Body of pancreas (tissue), 4 donors: Measurements from ENCODE around the gene UROS. TPM values are rescaled to one million over a fixed set of nuclear protein-coding genes. Genes with fewer than 3 reads are reported as not detected.

Source experiments
- ATAC-seq: fragments of 150-250 bp; one replicate; pipeline ENCODE4 v1.9.1; 2016
- DNase-seq, 4 donors: peaks; one replicate each; pipeline ENCODE4 v3.0.0-alpha.2; 2019
- H3K27ac ChIP-seq, 4 donors: fragments of 200-600 bp; sonication (generic); 1 replicate in 3 of 4; 2 replicates in 1 of 4; pipeline versions ENCODE4 v1.5.1 to v1.6.1; 2016 to 2019; ENCODE audit warnings: mild to moderate bottlenecking in 1 of 4, mixed read lengths in 1 of 4, moderate library complexity in 1 of 4
- H3K27me3 ChIP-seq, 2 donors: fragments of 200-600 bp; sonication (generic); one replicate each; pipeline ENCODE4 v1.6.0; 2016; ENCODE audit warnings: mild to moderate bottlenecking in 1 of 2
- H3K36me3 ChIP-seq, 2 donors: fragments of 200-600 bp; sonication (generic); replicated peaks in 1 of 2; 2 replicates each; pipeline ENCODE4 v1.5.1; 2016; ENCODE audit warnings: low read depth in 2 of 2; ENCODE audit not compliant: insufficient read depth in 1 of 2
- H3K4me1 ChIP-seq: fragments of 200-600 bp; sonication (generic); one replicate; pipeline ENCODE4 v1.6.0; 2016
- H3K4me3 ChIP-seq, 2 donors: fragments of 200-600 bp; sonication (generic); 1 replicate in 1 of 2; 2 replicates in 1 of 2; pipeline ENCODE4 v1.5.1; 2016 to 2019
- H3K9me3 ChIP-seq, 3 donors: fragments of 200-600 bp; sonication (generic); 1 replicate in 2 of 3; 2 replicates in 1 of 3; pipeline ENCODE4 v1.5.1; 2016
- POLR2A ChIP-seq, 3 donors: fragments of 450-650 bp; IDR thresholded peaks; one replicate each; pipeline ENCODE4 v1.6.1; 2016; ENCODE audit warnings: antibody characterized with exemption in 3 of 3, mild to moderate bottlenecking in 2 of 3
- WGBS, 2 donors: methylation state at CpG; one replicate each; pipeline ENCODE4 v1.1.5; 2017; 5-methylcytosine and 5-hydroxymethylcytosine counted together
- intact Hi-C: fragments of 100-400 bp; cut with DNase I; formaldehyde crosslinking; loops from one replicate; pipeline ENCODE4 v1.15.1; 2023
- total RNA-seq, 2 donors: library from RNA; depleted of rRNA; stranded (reverse); fragments of >200 nt; gene quantifications; one replicate each; pipeline ENCODE4 v1.1.0, GENCODE V29; 2016
- TF ChIP-seq, protein P1 (sequence below), 7 experiments: fragments of 450-650 bp in 4 of 7; fragments of 200-600 bp in 3 of 7; sonication (generic) in 3 of 7; IDR thresholded peaks; one replicate each; pipeline ENCODE4 v1.5.1; 2016 to 2019; ENCODE audit warnings: antibody characterized with exemption in 7 of 7

The UROS gene
- total RNA-seq, 2 donors from 2014 or later = 15.8 to 31.4 TPM

DNA sequence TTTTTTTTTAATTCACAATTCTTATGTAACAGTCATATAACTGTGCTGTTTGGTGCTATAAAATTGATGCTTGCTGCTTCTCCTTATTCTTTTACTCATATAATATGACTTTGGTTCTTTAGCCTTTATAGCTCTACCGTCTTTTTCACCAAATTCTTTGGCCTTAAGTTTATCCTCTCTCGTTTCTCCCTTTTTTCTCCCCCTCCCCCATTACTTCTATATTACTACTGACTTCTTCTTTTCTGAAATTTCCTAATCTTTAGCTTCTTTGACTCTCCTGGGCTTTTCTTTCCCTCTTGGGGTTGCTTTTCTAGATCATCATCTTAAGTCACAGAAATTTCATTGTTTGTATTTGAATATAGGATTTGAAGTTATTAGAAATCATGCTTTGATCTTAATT is 4.1 kb upstream of the UROS start:
- H3K4me3 ChIP-seq = no peak overlapping the region
- peaks cover 31% of the 10 kb centered on the region for H3K4me1 ChIP-seq
- WGBS, 2 donors = 86 to 87% methylated on average over 2 of the region's 2 CpGs
- peaks cover 0 to 14% of the 10 kb centered on the region in 2 donors for H3K36me3 ChIP-seq
- H3K27me3 ChIP-seq = no peaks in the 10 kb centered on the region
- no peak for DNase-seq
- H3K9me3 ChIP-seq = no peaks in the 10 kb centered on the region
- intact Hi-C loops = no loop called here
- TF ChIP-seq, protein P1, sequence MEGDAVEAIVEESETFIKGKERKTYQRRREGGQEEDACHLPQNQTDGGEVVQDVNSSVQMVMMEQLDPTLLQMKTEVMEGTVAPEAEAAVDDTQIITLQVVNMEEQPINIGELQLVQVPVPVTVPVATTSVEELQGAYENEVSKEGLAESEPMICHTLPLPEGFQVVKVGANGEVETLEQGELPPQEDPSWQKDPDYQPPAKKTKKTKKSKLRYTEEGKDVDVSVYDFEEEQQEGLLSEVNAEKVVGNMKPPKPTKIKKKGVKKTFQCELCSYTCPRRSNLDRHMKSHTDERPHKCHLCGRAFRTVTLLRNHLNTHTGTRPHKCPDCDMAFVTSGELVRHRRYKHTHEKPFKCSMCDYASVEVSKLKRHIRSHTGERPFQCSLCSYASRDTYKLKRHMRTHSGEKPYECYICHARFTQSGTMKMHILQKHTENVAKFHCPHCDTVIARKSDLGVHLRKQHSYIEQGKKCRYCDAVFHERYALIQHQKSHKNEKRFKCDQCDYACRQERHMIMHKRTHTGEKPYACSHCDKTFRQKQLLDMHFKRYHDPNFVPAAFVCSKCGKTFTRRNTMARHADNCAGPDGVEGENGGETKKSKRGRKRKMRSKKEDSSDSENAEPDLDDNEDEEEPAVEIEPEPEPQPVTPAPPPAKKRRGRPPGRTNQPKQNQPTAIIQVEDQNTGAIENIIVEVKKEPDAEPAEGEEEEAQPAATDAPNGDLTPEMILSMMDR (IDR thresholded peaks at IDR 0.05) = no peak
- no peak for TF ChIP-seq POLR2A (IDR thresholded peaks at IDR 0.05)
- ATAC-seq = no peak
- no peak overlapping the region for H3K27ac ChIP-seq

DNA sequence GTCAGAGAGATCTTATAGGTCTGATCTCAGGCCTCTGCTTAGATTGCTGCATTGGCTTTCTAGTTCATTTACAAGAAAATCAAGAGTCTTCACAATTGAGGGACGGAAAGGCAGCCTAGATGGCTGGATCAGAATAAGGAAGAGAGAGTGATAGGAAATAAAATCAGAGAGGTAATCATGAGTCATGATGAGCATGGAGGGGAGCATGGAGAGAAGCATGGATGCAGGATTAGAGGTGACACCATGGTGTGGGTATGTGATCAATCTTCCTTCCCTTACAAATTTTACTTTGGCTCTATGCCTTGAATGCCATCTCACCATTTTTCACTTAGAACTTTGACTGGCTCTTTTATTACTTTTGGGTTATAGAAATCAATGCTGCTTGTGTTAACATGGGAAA is 1.7 kb upstream of the UROS start:
- Histone ChIP-seq H3K9me3 (no peaks in the 10 kb centered on the region), H3K27me3 (no peaks in the 10 kb centered on the region), H3K27ac (peak overlapping the region in 1 of 4 donors; percentile 14), H3K4me3 (no peak overlapping the region), H3K4me1 (peaks cover 39% of the 10 kb centered on the region), H3K36me3 (peaks cover 0 to 6% of the 10 kb centered on the region in 2 donors)
- TF ChIP-seq, protein P1 (IDR thresholded peaks at IDR 0.05) = no peak
- no peak for TF ChIP-seq POLR2A (IDR thresholded peaks at IDR 0.05)
- no peak for DNase-seq
- intact Hi-C loops = no loop called here
- 35 to 58% methylated on average over 1 of the region's 1 CpG for WGBS, 2 donors
- ATAC-seq = no peak

DNA sequence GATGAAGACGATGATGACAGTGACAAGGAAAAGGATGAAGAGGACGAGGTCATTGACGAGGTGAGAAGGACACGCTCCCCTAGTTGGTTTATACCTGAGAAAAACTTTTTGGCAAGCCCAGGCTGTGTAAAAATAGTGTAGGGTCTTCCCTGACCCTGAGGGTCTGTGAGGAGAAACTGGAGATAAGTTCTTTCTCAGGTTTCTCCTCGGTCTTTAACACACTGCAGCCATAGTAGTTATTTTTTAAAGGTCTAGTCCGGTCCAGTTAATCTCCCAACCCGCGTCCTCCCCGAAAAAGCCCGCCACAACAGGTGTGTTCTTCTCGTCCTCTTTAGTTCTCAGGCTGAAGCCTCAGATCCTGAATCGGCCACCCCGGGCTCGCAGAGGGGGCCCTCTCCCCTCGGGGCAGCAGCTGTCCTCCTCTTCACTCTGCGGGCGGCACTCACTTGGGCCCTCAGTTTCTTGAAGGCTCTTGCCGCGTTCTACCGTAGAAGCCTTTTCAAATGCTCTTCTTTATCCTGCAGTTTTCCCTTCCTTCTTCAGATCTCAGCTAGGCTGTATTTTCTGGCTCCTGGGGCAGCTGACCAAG is 699 bp upstream of the UROS start:
- peak in 1 of 4 donors; percentile 13 for DNase-seq
- WGBS, 2 donors = 0 to 1% methylated on average over 20 of the region's 20 CpGs
- Histone ChIP-seq H3K4me1 (peaks cover 39% of the 10 kb centered on the region), H3K9me3 (no peaks in the 10 kb centered on the region), H3K27me3 (no peaks in the 10 kb centered on the region), H3K36me3 (peaks cover 0 to 4% of the 10 kb centered on the region in 2 donors), H3K27ac (peak overlapping the region; percentile 81 to 92 (median 88)), H3K4me3 (peak overlapping the region; percentile 40 to 99)
- no peak for TF ChIP-seq POLR2A (IDR thresholded peaks at IDR 0.05)
- TF ChIP-seq, protein P1 (IDR thresholded peaks at IDR 0.05) = no peak
- intact Hi-C loops = no loop called here
- no peak for ATAC-seq

DNA sequence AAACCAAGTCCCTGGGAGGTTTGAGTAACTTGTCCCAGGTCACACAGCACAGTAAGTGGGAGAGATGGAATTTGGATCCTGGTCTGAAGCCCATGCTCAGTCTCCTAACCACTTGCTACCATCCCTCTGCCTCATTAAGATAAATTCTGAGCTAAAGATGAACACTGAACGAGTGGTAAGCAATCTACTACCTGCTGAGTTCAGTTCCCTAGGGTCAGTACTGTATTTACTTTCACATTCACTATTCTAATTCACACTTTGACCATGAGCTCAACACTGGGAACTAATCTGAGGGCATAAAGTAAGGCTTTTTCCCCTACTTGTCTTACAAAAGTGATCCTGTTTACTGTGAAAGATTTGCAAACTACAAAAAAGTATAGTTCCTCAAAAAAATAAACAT is 2.4 kb downstream of the UROS start:
- peaks cover 27% of the 10 kb centered on the region for H3K4me1 ChIP-seq
- no peak overlapping the region for H3K27ac ChIP-seq
- no peaks in the 10 kb centered on the region for H3K9me3 ChIP-seq
- DNase-seq (no peak), ATAC-seq (no peak)
- intact Hi-C loops = no loop called here
- no peaks in the 10 kb centered on the region for H3K36me3 ChIP-seq
- no peaks in the 10 kb centered on the region for H3K27me3 ChIP-seq
- TF ChIP-seq, protein P1 (IDR thresholded peaks at IDR 0.05) = no peak
- no peak for TF ChIP-seq POLR2A (IDR thresholded peaks at IDR 0.05)
- no peak overlapping the region for H3K4me3 ChIP-seq
- WGBS, 2 donors = 38 to 53% methylated on average over 1 of the region's 1 CpG

DNA sequence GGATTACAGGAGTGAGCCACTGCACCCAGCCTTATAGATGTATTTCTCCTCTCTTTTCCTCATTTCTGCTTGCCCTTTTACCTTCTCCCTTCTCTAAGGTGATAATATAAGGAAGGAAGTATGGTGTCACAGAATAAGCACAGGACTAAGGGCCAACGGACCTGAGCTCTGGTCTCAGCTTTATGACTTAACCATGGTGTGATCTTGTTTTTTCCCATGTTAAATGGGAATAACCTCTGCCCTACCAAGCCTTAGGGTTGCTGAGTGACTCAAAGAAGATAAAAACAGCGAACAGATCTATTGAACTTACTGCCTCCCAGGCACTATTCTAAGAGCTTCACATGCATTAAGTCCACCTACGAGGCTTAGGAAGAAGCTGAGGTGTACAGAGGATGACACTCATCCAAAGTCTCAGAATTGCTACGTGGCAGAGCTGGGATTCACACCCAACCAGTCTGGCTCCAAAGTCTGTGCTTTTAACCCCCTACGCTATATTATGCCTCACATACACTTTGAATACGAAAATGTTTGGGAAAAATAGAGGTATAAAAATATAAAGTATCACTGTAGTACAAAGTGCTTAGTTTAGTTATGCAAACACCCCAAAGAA is 5.6 kb downstream of the UROS start:
- peaks cover 10% of the 10 kb centered on the region for H3K4me1 ChIP-seq
- no peak overlapping the region for H3K27ac ChIP-seq
- TF ChIP-seq POLR2A (IDR thresholded peaks at IDR 0.05) = no peak
- TF ChIP-seq, protein P1 (IDR thresholded peaks at IDR 0.05) = no peak
- H3K27me3 ChIP-seq = no peaks in the 10 kb centered on the region
- DNase-seq (no peak), ATAC-seq (no peak)
- no peak overlapping the region for H3K4me3 ChIP-seq
- 77 to 81% methylated on average over 6 of the region's 6 CpGs for WGBS, 2 donors
- intact Hi-C loops = no loop called here
- H3K9me3 ChIP-seq = no peaks in the 10 kb centered on the region
- peaks cover 0 to 2% of the 10 kb centered on the region in 2 donors for H3K36me3 ChIP-seq
